Daoy (cell line): ENCODE results near the gene C19orf85. TPM values are rescaled to one million over a fixed set of nuclear protein-coding genes. Genes with fewer than 3 reads are reported as not detected.

Experiments
- DNase-seq: peaks from one replicate; pipeline ENCODE4 v3.0.0-alpha.2; 2015; ENCODE audit warnings: low read depth
- total RNA-seq: library from RNA; depleted of rRNA; stranded (reverse); fragments of >200 nt; shearing (Covaris generic); gene quantifications from 2 replicates; pipeline ENCODE4 v1.2.3, GENCODE V29; 2014

C19orf85 gene
- total RNA-seq, 1 experiment from 2014 or later: not detected

DNA sequence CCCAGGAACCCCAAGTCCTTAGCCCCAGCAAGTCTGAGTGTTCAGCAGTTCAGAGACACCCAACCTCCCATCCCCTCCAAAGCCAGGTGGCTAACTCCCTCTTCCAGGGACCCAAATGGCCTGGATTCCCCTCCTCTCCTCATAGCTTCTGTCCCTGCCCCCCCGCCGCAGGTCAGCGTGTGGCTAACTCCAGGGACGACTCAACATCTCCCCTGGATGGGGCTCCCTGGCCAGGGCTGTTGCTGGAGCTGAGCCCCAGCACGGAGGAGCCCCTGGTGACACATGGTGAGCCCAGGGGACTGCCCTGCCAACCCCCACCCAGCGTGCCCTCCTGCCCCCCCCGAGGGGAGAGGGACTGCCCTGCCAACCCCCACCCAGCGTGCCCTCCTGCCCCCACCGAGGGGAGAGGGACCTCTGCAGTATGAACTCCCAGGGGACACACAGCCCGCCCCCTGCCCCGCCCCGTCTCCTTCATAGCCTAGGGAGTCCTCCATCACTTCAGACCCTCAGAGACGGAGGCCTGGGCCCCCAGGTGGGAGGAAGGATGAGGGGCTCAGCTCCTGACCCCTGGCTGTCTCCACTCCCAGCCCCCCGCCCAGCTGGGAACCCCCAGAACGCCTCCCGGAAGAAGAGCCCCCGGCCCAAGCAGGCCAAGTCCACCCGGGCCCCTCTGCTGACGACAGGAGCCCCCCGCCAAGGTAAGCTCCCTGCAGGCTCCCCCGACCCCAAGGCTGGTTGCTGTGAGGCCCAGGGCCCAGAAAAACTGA is 25.3 kb upstream of the C19orf85 start:
- DNase-seq: no peak

DNA sequence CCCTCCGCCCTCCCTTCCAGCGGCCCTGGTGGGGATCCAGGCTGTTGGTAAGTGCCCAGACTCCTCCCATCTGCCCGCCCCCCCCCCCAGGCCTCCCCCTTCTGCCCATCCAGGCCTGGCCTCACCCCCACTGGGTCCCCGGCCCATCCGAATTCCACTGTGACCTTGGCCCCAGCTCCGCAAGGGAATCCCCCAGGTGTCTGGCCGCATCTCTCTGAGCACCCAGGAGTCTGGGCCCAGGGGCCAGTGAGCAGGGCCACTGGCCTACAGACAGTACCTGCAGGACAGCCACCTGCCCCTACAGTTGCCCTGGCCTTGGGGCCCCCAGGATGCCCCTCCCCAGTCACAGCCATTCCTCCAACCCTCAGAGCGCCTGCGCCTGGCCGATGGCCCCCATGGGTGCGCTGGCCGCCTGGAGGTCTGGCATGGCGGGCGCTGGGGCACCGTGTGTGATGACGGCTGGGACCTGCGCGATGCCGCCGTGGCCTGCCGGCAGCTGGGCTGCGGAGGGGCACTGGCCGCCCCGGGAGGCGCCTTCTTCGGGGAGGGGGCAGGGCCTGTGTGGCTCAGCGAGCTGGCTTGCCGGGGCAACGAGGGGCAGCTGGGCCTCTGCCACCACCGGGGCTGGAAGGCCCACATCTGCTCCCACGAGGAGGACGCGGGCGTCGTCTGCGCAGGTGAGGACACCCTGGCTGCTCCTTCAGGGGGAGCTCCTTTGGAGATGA is 24.6 kb upstream of the C19orf85 start:
- DNase-seq: no peak

DNA sequence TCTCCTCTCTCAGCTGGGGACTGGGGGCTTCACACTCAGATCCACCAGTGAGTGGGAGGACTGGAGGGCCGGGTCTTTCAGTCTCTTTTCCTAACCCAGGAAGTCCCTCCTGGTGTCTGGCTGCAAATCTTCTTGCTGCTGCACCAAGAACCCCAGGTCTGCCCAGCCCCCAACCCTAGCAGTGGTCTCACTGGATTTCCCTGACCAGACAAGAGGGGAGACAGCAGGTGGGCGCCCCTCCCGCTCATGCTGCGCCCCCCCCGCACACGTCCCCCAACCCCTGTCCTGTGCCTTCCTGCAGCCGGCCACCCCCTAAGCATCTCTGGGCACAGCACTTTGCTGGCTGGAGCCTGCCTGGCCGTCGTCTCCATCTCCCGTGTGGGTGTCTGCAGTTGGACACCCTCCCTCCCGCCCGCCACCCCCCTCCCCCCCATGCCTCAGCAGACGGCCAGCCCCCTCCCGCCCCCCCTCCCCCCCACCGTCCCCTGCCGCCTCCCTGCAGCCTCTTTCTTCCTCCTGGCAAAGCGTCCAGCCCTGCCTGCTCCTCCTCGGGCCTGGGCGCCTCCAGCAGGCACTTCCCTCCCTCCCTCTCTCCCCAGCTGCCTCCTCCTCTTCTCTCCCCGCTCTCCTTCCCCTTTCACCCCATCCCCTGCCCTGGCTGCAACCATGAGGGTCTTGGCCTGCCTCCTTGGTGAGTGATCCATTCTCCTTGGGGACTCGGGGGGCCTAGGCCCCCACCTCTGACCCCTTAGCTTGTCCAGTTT is 23.6 kb upstream of the C19orf85 start, which contains the start of gene SSC5D:
Gene SSC5D, plus strand, starts transcription at position 513 of the 764 bp plus-strand sequence. Its CDS starts 154 bp downstream, at position 667.
- DNase-seq: peak; percentile 61

DNA sequence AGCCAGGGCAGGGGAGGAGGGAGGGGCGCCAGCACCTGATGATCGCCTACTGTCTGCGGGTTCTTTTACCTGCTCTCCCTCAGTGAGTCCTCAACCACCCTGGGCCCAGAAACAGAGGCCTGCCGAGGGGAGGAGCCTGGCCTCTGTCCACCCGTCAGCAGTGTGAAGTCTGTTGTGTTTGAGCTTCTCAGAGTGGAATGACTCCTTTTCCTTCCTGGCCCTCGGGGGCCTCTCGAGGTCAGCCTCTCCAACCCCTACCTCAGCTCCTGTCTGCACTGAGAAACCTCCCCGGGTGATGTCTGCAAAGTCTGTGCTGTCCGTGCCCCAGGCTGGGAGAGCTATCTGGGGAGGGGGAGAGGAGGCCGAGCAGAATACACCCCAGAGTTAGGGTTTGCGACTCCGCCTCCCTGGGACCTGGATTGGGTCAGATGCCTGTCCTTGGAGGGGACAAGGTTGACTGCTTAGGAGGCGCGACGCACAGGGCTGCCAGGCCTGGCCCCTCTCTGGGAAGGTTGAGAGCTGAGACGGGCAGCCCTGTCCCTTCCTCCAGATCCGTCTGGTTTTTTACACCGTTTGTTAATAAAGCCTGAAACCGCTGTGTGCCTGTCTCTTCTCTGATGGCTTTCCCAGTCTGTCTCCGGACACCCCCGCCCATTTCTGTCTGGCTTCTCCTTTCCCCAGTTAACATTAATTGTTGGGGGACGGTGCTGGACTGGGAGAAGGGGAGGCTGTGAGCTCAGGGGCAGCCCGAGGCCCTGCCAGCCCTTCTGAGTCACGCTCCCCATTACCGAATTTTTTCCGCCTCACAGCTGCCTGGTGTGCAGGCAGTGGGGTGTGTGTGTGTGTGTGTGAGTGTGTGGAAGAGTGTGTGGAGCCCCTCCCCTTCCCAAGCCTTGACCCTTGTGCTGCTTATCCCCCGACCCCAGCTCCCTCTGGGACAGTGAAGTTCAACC is 22.7 kb upstream of the C19orf85 start:
- DNase-seq: peak; percentile 97

DNA sequence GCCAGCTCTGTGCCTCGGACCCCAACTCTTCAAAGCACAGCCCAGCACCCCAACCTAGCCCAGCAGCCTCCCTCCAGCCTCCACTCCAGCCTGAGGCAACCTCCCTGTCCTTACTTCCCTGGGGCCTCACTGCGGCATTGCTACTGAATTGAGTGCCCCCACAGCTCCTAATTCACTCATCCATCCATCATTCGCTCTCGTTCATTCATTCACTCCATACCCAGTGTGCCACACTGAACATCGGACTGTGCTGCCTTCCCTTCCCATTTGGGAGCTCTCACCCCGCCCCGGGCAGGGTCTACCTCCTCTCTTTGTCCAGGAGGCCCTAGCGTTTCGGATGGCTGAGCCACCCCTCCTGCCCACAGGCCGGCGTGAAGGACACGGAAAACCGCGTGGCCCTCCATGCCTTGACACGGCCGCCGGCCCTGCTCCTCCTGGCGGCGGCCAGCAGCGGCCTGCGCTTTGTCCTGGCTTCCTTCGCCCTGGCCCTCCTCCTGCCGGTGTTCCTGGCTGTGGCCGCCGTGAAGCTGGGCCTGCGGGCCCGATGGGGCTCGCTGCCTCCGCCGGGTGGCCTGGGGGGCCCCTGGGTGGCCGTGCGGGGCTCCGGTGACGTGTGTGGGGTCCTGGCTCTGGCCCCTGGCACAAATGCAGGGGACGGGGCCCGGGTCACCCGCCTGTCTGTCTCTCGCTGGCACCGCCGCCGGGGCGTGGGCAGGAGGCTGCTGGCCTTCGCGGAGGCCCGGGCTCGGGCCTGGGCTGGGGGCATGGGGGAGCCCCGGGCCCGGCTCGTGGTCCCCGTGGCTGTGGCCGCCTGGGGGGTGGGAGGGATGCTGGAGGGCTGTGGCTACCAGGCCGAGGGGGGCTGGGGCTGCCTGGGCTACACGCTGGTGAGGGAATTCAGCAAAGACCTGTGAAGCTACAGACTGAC is 21.8 kb upstream of the C19orf85 start:
- DNase-seq: peak; percentile 67

DNA sequence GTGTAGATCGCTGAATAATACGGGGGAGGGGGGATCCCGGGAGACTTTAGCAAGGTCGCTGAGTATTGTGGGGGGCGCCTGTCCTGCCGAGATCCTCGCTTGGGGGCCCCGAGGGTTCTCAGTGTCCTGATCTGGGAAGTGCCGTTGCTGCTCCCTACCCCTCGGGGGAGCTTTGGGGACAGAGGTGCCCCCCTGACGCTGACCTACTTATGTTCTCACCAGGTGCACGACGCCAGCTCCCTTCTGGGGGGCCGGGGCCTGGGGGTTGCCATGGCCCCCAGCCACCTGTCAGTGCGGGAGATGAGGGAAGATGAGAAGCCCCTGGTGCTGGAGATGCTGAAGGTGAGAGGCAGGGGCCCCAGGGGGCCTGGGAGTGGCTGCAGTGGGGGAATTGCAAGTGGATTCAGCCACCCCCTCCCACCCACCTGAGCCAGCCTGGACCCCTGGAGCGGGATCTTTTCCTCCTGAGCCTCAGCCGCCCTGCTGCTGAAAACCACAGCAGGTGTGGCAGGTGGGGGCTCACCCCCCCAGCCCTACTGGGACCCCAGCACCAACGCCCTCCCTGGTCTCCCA is 21.0 kb upstream of the C19orf85 start:
- DNase-seq: no peak

DNA sequence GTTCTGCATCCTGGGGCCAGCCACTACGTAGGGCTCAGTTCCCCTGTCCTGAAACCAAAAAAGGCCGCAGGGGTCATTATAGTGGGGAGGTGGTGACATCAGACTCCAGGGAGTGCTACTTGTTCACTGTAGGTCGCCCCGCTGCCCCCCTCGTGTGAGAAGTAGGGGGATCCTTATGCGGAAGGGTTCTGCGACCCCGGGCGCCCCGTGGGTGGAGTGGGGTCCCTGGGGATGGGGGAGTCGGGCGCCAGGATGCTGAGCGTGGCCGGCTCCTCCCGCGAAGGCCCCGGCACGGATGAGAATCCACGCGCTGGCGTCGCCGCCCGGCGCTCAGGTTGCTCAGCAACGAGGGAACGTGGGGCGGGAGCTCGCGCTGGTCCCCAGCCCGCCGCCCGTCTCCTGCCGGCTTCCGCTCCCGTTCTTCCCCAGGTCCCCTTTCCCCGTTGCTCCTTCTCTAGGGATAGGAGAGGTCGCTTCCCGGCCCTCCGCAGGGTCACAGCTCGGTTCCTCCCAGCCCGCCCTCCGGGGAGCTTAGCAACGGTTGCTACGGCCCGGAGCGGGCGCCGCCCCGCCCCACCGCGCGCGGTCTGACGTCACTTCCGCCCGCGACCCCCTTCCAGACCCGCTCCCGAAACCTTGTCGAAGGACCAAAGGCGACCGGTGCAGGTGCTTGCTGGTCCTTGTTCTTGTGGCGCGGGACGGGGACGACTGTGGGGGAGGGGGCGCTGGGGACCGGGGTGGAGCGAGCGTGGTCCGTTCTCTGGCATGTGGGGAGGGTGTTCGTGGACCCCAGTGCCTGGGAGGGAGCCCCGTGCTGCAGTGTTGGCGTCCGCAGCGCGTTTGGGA is 20.3 kb upstream of the C19orf85 start, which contains the start of gene NAT14:
Gene NAT14, plus strand, starts transcription at position 596 of the 846 bp plus-strand sequence. CDS start 521 bp downstream, outside the sequence.
- peak; percentile 81 for DNase-seq

DNA sequence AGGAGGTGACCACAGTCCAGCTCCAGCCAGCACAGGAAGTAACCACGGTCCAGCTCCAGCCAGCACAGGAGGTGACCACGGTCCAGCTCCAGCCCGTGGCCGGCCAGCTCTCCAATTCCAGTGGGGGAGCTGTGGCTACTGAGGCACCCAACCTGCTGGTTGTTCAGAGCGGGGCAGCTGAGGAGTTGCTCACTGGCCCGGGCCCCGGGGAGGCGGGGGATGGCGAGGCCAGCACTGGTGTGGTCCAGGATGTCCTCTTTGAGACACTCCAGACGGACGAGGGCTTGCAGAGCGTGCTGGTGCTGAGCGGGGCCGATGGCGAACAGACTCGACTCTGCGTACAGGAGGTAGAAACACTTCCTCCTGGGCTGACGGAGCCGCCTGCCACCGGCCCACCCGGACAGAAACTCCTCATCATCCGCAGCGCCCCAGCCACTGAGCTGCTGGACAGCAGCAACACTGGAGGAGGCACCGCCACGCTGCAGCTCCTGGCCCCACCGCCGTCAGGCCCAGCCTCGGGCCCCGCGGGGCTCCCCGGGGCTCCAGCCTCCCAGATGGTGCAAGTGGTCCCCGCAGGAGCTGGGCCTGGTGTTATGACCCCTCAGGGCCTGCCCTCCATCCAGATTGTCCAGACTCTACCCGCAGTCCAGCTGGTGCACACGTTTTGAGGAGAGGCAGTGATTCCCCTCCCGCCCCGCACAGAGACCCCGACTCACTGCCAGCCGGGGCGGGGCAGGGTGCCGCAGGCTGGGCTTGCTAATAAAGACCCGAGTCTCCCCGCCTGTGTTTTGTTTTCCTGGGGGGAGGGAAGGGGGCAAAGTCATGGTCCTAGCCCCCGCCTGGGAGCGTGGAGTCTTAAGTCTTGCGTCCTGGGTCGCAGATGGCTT is 19.4 kb upstream of the C19orf85 start:
- DNase-seq: no peak

DNA sequence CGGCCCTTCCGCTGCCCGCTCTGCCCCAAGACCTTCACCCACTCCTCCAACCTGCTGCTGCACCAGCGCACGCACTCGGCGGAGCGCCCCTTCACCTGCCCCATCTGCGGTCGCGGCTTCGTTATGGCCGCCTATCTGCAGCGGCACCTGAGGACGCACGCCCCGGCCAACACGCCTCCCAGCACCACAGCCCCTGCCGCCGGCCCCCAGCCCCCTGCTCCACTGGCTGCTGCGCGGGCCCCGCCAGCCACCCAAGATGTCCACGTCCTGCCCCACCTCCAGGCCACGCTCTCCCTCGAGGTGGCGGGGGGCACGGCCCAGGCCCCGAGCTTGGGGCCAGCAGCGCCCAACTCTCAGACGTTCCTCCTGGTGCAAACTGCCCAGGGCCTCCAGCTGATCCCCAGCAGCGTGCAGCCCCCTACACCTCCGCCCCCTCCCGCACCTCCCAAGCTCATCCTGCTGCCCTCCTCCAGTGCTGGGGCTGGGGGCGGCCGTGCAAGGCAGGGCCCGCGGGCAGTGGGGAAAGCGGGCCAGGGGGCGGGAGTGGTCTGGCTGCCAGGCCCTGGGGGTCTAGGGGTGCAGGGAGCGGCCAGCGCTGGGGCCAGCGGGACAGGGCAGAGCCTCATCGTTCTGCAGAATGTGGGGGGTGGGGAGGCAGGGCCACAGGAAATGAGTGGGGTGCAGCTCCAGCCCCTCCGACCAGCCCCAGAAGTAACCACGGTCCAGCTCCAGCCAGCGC is 18.6 kb upstream of the C19orf85 start:
- no peak for DNase-seq

DNA sequence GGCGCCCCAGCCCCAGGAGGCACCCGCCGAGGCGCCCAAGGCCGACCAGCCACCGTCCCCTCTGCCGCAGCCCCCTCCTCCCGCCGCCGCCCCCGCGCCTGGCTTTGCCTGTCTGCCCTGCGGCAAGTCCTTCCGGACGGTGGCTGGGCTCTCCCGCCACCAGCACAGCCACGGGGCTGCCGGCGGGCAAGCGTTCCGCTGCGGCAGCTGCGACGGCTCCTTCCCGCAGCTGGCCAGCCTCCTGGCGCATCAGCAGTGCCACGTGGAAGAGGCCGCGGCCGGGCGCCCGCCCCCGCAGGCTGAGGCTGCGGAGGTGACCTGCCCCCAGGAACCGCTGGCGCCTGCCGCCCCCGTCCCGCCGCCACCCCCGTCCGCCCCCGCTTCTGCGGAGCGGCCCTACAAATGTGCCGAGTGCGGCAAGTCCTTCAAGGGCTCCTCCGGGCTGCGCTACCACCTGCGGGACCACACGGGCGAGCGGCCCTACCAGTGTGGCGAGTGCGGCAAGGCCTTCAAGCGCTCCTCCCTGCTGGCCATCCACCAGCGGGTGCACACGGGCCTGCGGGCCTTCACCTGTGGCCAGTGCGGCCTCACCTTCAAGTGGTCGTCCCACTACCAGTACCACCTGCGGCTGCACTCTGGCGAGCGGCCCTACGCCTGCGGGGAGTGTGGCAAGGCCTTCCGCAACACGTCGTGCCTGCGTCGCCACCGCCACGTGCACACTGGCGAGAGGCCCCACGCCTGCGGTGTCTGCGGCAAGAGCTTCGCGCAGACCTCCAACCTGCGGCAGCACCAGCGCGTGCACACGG is 17.8 kb upstream of the C19orf85 start:
- no peak for DNase-seq

DNA sequence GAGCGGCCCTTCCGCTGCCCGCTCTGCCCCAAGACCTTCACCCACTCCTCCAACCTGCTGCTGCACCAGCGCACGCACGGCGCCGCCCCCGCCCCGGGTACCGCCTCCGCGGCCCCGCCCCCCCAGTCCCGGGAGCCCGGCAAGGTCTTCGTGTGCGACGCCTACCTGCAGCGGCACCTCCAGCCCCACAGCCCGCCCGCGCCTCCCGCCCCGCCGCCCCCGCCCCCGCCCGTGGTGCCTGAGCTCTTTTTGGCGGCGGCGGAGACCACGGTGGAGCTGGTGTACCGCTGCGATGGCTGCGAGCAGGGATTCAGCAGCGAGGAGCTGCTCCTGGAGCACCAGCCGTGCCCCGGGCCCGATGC is 17.2 kb upstream of the C19orf85 start:
- DNase-seq: no peak

DNA sequence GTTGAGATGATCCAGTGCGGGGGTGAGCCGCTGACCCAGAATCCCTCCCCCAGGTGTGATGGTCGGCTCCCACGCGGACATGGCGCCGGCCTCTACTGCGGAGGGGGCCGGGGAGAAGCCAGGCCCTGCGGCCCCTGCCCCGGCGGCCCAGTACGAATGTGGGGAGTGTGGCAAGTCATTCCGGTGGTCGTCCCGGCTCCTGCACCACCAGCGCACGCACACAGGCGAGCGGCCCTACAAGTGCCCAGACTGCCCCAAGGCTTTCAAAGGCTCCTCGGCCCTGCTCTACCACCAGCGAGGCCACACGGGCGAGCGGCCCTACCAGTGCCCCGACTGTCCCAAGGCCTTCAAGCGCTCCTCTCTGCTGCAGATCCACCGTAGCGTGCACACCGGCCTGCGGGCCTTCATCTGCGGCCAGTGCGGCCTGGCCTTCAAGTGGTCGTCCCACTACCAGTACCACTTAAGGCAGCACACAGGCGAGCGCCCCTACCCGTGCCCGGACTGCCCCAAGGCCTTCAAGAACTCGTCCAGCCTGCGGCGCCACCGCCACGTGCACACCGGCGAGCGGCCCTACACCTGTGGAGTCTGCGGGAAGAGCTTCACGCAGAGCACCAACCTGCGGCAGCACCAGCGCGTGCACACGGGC is 16.7 kb upstream of the C19orf85 start:
- no peak for DNase-seq

DNA sequence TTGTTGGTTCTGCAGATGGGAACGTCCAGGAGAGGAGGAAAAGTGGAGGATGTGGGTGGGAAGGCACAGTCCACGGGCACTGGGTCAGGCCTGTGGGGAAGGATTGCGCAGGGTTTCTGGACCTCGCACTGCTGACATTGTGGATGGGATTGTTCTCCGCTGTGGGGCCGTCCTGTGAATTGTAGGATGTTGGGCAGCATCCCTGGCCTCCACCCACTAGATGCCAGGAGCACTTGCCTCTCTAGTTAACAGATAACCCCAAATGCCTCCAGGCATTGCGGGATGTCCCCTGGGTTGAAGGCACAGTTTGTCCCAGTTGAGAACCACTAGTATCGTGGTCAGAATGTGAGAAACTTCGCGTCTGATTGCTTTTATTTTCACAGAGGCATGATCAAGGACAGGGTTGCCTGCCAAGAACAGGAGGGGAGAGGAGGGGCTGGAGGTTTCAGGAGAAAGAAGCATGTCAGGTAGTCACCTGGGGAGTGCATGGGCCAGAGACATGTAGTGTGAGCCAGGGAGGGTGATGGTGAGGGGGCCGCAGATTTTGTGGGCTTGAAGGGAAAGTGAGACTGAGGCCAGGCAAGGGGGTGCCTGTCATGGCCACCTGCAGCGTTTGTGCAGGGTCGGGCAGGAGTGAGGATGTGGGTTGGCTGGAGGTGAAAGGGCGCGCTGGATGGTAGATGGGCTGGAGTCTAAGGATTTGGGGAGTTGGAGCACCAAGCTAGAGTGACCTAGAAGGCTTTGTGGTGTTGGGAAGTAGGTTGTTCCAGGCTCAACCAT is 15.1 kb upstream of the C19orf85 start:
- DNase-seq: no peak

DNA sequence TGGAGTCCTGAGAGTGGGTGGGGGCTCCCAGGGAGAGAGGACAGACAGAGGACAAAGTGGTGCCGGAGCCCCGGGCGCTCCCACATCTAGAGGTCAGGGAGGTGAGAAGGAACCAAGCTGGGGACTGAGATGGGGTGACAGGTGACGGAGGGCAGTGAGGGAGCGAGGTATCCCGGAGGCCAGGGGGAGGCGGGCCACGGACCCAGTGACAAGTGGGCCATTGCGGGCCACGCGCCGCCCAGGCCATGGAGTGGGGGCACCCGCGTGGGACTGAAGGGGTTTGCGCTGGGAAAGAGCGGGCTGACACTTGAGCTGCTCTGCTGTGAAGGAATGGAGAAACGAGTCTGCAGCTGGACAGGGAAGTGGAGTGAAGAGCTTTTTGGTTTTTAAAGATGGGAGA is 14.5 kb upstream of the C19orf85 start:
- DNase-seq: no peak

DNA sequence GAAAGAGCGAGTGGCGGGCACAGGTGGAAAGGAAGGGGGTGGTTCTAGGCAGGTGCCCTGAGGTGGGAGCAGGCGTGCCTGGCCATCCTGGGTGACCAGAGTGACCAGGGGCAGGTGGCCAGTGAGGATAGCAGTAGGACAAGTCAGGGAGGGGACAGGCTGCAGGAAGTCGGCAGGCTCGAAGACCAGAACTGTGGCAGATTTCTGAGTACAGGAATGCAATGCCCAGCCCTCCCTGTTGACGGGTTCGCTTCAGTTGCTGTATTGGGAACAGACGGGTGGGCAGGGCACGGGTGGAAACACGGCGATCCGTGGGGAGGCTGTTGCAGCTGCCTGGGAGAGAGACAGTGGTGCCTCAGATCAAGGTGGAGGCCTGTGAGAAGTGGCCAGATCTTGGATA is 13.8 kb upstream of the C19orf85 start:
- DNase-seq: no peak
